Hippocampal formation (tissue), 2 donors: ENCODE data around the gene URB2.
"Not testable (repeated sequence)": the region's sequence is repeated elsewhere in the genome, so short reads cannot be mapped to it uniquely, and the experiment has no call there.

Experiments
- DNase-seq, 2 donors: peaks; one replicate each; lab custom pipeline; 2025; lab: John Stamatoyannopoulos, UW

Gene URB2

DNA sequence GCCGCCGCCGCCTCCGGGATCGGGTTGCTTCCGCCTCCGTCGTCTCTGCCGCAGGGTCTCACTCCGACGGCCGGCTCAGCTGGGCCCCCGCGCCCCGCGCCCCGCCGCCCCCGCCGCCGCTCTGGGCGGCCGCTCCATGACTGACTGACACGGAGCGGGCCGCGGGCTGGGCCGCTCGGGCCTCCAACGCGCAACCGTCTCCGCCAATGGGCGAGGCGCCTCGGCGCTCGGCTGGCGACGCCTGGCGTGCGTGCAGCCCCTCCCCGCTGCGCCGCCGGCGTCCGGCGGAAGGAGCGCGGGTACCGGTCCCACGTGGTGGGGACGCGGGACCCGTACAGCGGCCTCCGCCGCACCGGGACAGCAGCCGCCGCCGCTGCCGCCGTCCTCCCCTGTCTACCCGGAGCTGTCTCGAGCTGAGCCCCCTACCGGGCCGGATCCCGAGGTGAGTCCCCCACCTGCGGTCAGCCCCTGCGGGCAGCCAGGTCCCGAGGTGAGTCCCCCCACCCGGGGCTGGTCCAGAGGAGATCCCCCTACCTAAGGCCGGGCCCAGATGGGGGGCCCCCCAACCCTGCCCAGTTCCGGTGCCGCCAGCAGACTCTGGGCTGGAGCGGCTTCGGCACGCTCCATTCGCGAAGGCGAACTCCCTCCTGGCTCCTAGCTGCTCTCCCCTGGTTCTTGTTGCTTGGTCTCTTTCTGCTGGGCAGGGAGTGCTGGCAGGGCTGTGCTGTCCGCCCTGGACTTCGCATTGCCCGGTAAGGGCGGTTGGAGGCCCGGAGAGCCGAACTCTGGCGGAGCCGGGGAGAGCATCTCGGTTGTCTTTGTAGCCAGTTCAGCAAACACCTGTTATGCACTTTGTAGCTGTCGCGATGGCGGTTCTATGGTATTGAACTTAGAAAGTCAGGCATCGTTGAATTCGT lies at the start of gene URB2, which contains the start of gene TAF5L:
TSS of gene URB2 (plus strand) at position 333 of the 917 bp plus-strand sequence. CDS start 1,387 bp downstream, outside the sequence.
TSS of gene TAF5L (minus strand) at position 208 of the 917 bp plus-strand sequence. CDS start 11,640 bp downstream, outside the sequence.
- DNase-seq: peak; percentile 84 to 86

DNA sequence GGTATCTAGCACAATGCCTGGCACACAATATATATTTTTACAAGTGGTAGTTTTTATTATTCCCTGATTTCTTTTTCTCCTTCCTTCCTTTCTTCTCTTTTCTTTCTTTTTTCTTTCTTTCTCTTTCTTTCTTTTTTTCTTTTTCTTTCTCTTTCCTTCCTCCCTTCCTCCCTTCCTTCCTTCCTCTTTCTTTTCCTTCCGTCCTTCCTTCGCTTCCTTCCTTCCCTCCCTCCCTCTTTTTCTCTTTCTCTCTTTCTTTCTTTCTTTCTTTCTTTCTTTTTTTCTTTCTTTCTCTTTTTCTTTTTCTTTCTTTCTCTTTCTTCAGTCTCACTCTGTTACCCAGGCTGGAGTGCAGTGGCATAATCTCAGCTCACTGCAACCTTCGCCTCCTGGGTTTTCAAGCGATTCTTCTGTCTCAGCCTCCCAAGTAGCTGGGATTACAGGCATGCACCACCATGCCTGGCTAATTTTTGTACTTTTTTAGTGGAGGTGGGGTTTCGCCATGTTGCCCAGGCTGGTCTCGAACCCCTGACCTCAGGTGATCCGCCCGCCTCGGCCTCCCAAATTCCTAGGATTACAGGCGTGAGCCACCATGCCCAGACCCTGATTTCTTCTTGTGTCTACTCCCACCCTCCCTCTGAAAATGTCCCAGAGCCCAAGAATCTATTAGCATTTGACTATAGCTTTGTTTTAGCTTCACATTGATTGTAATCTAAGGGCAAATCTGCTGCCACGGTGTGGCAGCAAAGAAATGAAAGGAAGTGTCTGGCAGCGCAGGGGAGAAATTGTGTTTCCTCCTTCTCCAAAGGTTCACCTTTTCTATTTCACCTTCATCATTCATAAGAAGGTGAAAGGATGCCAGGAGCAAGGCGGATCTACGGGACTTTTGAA lies 47.6 kb upstream of the URB2 start:
- DNase-seq: no peak

DNA sequence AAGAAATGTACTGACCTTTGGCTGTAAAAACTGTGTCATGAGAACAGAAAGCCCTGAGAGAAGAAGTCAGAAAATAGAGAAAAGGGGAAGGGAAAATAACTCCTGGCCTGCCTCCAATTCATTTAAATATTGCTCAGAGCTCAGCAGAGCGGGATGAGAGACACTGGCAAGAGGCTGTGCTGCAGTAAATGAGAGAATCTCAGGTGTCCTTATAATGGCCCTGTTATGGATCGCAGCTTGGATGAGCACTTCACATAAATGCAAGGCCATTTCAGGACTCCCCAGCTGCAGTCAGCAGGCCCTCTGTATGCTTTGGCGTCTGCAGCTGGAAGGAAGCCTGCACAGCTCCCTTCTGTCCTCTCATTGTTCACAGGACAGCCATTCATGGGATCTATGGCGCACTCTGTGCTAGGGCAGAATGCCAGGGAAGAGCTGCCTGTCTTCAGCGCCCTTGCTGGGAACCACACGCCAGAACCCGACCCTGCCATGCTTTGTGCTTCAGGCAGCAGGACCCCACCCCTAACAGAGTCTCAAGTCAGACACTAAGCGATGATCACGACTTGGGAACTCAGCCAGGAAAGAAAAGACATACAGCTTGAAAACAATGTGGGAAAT lies 46.9 kb upstream of the URB2 start:
- peak; percentile 87 to 94 for DNase-seq

DNA sequence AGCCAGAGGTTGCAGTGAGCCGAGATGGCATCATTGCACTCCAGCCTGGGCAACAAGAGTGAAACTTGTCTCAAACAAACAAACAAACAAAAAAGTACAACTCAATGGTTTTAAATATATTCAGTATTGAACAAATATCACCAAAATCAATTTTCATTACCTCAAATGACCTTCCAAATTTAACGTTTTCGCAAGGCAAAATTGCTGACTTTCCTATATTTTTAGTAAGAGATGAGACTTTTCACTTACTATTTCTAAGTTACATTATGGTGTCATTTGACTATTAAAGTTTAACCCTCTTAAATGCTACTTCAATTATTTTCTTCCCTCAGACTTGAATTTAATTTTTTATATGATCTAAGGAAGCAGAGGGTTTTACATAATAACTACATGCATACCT lies 44.6 kb upstream of the URB2 start:
- no peak for DNase-seq

DNA sequence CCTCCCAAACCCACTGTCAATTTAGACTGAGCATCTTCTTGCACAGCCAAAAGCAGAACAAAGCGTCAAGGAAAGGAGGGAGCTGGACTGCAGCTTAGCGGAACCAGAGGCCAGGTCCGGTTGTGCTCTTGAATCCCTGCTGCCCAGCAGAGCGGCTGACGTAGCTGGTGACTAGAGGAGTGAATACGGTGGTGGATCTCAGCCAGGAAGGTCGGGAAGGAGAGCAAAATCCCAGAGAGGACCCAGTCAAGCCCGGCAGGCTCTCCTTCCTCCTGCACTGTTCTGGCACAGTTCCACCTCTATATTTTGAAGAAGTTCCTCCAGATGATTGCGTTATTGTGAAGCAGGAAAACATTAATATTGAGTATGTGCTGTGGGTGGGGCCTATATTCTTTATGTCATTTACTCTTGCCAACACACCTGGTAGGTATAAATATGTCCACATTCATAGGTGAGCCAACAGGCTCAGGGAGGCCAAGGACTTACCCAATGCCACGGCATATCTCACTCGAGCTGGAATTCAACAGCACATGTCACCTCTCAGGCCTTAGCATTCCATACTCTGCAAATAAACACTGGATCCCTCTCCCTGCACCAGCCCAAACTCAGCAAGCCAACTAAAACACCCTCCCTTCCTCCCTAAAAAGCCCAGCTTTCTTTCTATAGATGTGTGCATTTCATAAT lies 43.9 kb upstream of the URB2 start:
- DNase-seq: peak in 1 of 2 donors; percentile 19

DNA sequence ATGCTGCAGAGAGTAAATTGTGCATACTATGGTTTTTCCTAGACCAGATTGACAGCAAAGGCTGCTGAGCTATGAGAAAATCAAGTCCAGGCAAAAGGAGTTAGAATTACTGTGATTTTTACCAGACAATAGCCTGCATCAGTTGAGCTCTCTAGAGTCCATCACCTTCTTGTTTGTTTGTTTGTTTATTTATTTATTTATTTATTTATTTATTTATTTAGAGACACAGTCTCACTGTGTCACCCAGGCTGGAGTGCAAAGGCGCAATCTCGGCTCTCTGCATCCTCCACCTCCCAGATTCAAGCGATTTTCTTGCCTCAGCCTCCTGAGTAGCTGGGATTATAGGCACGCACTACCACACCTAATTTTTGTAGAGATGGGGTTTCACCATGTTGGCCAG lies 43.3 kb upstream of the URB2 start:
- DNase-seq: no peak

DNA sequence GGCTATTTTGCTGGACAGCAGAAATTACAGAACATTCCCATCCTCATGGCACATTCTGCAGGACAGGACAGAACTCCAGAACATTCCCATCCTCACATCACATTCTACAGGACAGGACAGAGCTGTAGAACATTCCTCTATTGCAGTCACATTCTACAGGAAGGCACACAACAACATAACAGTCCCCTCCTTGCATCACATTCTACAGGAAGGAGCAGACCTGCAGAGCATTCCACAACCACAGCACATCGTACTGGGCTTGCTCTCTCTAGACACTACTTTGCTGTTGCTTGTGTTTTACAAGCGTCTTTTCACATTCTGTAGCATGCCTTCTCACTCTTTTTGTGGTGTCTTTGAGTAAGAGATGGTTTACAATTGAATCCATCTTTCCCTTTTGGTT lies 40.7 kb upstream of the URB2 start:
- no peak for DNase-seq

DNA sequence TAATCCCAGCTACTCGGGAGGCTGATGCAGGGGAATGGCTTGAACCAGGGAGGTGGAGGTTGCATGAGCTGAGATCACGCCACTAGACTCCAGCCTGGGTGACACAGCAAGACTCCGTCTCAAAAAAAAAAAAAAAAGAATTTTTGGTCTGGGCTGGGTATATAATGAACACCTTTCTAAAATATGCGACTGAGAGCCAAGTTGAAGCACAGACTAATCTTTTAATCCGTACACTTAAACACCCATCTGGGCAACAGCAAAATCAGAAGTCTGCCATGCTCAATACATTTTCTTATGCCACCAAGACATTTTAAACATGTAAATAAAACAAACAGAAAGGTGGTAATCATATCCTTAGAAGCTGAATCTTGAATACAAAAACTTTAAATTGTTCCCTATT lies 35.9 kb upstream of the URB2 start:
- DNase-seq: no peak

DNA sequence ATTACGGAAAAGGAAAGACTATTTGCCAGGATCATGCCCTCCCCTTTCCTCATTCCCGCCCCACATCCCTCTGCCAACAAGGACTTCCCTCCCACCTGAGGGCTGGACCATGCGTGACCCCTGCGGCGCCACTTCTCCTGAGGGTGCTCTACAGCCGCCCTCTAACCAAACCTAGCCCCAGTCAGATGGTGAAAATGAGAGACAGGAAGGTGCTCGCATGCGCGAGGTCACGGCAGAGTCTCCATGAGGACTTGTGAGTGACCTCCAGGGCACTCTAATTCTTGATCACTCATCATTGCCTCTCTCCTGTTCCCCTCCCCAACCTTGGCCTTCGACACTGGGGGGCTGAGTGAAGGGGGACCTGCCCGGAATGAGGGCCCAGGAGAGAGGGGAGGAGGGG lies 32.2 kb upstream of the URB2 start:
- DNase-seq: no peak

DNA sequence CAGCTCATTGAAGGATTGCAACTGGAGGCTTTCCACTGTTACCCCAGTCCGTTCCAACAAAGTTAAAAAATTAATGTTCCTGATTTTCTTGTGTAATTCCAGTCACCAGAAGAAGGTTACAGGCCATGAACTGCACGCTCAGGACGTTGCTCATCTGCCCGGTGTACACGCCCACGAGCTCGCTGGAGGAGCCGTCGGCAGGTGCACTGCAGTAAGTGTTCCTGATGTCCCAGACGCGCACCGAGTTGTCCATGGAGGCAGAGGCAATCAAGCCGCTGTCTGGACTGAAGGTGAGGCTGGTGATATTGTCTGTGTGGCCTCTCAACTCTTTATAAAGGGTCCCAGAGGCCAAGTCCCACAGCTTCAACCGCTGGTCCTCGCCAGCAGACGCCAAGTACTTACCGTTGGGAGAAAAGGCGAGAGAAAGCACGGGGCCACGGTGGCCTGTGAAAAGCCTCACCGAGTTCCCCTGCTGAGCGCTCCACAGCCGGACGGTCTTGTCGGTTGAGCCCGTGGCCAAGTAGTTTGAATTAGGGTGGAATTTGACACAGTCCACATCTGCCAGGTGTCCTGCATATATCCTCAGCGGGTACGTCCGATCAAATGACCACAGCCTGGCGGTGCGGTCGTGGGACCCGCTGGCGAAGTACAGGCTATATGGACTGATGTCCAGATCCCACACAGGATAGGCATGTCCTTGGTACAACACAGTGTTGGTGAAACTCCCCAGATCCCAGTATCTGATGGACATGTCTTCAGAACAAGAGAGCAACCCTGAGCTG lies 31.6 kb upstream of the URB2 start:
- no peak for DNase-seq

DNA sequence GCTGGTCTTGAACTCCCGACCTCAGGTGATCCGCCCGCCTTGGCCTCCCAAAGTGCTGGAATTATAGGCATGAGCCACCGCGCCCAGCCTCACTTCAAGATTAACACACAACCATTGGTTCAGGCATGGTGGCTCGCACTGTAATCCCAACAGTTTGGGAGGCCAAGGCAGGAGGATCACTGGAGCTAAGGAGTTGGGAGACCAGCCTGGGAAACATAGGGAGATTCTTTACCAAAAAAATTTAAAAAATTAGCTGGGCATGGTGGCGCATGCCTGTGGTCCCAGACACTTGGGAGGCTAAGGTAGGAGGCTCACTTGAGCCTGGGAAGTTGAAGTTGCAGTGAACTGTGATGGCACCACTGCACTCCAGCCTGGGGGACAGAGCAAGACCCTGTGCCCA lies 30.2 kb upstream of the URB2 start:
- not testable (repeated sequence) for DNase-seq

DNA sequence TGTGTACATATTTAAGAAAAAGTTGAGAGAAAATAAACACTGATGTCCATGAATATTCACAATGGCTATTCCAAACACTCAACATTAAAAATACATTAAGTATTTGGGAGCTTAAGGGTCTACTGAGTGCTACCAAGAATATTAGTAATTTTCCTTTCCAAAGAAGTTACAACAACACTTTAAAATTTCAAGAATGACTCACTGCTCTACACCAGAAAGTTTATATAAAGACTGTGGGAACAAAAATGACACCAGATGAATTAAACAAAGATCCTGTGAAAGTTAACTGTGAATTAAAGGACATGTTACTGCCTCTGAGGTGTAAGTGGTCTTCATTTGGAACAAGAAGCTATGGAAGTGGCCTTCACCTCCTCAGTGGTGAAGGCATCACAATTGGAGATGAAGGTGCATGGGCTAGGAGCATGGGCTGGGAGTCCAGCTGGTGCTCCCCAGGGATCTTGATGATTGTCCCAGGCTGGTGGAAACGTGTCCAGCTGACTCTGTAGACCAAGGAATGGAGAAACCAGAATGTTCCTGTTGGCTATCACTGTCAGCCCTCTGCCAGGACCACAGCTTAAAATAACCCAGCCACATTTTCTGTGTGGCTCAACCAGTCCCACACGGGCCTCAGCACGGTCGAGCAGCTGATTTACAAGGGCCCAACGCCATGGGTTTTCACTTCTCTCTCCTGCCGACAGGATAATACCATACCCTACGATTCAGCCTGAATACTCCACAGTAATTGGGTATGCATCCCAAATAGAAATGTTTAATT lies 28.9 kb upstream of the URB2 start:
- DNase-seq: no peak

DNA sequence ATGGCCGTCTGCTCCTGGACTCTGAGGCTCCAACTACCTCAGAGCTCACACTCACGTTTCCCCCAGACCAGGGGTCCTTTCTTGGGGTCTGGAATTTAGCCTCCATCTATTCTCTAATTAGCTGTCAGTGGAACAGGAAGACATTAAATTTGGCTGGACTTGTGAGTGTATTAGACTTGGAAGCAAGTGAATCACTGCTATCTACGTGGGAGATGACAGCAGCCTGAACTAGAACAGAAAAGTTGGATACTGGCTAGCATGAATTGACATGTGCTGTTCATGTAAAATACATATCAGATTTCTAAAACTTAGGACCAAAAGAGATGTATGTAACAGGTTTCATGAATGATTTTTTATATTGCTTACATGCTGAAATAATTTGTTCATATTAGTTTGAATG lies 28.2 kb upstream of the URB2 start:
- DNase-seq: no peak

DNA sequence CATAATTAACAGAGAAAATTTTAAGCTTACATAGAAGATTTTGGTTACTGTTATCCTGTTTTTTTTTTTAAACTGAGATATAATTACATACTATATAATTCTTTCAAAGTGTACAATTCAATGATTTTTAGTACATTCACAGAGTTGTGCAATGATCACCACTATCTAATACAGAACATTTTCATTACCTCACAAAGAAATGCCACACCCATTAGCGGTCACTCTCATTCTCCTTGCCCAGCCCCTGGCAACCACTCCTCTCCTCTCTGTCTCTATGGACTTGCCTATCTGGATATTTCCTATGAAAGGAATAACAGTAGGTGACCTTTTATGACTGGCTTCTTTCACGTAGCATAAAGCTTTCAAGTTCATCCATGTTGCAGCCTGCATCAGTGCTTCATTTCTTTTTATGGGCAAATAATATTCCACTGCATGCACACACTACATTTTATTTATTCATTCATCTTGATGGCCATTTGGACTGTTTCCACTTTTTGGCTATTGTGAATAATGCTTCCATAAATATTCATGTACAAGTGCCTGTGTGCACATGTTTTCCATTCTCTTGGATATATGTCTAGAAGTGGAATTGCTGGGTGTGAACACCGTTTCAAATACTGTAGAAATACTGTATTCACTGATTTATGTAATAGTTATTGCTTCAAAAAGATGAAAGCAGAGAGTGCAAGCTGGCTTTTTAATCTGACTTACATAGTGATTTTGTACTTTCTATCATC lies 26.7 kb upstream of the URB2 start:
- no peak for DNase-seq

DNA sequence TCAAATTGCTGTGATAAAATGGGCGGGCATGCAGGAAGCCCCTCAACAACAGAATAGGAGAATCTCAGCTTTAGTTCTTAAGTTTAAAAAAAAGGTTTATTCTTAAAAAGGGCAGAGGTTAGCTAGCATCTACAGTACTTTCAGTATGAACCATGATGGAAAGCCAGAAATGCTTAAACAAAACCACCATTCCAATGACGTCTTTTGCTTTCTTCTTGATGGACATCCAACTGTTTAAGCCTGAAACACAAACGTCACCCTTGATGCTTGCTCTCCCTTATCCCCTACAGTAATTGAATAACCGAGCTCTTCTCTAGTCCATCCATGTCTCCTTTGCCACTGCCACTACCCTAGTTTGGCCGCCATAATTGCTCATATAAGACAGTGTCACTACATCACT lies 25.8 kb upstream of the URB2 start:
- no peak for DNase-seq

DNA sequence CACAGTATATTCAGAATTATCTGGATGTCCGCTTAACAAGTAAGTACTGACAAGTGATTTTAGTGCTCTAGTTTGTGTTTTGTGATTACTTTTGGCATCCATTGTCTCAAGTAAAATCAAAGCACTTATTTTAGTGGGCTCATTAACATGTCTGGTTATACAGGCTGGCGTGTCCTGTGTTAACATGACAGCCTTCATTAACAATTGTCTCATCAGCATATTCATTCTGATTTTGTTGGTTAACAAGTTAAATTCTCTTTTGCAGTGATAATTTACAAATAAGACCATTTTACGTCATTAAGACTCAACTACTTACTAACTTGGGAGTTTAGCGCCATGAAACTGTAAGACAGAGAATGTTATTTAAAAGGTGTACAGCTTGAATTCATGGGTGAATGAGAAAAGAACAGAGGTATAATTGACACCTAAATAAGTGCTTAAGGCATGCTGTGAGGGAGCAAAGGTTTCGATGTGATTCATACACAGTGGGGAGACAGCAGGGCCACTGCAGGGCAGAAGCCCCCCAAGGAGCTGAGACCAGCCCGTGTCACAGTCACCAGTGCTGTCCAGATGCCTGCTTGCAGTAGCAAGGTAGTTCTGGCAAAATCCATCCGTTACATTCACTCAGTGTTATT lies 22.6 kb upstream of the URB2 start:
- no peak for DNase-seq

DNA sequence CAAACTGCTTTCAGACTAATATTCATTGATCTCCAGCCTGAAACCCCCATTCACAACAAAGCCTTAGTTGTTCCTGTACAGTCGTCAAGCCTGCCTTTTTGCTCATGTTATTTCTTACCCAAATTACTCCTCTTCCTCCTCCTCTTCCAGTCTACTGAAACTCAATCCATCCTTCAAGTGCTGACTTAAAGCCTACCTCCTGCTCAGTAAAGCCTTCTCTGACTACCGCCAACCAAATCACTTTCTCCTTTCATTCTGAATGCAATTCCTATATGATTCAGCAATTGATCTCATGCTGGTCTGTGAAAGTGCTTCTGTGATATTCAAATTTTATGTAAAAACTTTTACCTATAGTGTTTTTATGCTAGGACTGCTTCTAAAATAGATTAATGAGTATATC lies 18.7 kb upstream of the URB2 start:
- no peak for DNase-seq

DNA sequence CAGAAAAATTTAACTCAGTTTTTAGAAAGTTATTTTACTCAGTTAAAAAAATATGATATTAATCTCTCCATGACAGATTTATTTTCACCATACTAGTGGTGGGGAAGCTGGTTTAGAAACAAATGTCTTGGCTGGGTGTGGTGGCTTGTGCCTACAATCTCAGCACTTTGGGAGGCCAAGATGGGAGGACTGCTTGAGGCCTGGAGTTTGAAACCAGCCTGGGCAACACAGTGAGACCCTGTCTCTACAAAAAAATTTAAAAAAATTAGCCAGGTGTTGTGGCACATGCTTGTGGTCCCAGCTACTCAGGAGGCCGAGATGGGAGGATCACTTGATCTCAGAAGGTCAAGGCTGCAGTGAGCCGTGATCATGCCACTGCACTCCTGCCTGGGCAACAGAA lies 17.5 kb upstream of the URB2 start:
- no peak for DNase-seq

DNA sequence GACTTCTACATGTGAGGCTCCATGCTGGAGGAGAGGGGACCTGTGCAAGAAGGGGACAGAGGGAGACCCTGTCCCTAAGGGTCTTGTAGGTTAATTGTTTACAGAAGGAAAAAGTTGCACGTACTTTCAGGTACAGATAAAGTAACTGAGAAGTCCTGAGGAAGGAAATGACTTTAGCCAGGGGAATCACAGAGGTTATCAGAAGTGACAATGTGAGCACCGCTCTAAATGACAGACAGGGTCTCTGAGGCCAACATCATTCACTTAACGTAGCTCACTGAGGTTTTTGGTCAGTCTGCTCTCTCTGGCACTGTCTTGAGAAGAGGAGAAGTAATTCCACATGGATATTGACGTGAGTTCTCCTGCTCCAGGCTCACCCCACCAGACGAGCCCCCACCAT lies 12.1 kb upstream of the URB2 start:
- DNase-seq: no peak
